Tibial nerve (tissue), 4 donors: ENCODE measurements around the gene KIF21A.

Source experiments
- CTCF ChIP-seq, 5 experiments: fragments of 200-600 bp in 3 of 5; fragments of 450-650 bp in 2 of 5; sonication (generic) in 3 of 5; IDR thresholded peaks; one replicate each; pipeline ENCODE4 v1.5.1; 2016 to 2019; ENCODE audit warnings: antibody characterized with exemption in 5 of 5, mild to moderate bottlenecking in 3 of 5, moderate library complexity in 2 of 5
- EP300 ChIP-seq, 2 donors: sonication (generic); formaldehyde crosslinking; IDR thresholded peaks; one replicate each; pipeline ENCODE4 v1.6.1; 2017; ENCODE audit warnings: antibody characterized with exemption in 2 of 2, mild to moderate bottlenecking in 1 of 2
- POLR2A ChIP-seq, 2 donors: fragments of 450-650 bp; IDR thresholded peaks; one replicate each; pipeline ENCODE4 v1.6.1; 2017; ENCODE audit warnings: antibody characterized with exemption in 2 of 2, mild to moderate bottlenecking in 2 of 2, moderate library complexity in 2 of 2

- TF ChIP-seq CTCF (IDR thresholded peaks at IDR 0.05), result no peak
- no peak for TF ChIP-seq EP300 (IDR thresholded peaks at IDR 0.05)
- TF ChIP-seq POLR2A (IDR thresholded peaks at IDR 0.05), result no peak
Observed at GRCh38 chr12:39440781-39441180, 2.1 kb downstream of the KIF21A start.
